Testis (tissue), 3 donors: ENCODE results near the gene SAMHD1. TPM values are rescaled to one million over a fixed set of nuclear protein-coding genes. Genes with fewer than 3 reads are reported as not detected.

Experiments
- DNase-seq: peaks from one replicate; pipeline ENCODE4 v3.0.0-alpha.2; 2019
- H3K27ac ChIP-seq, 2 donors: fragments of 200-600 bp; sonication (generic); one replicate each; pipeline ENCODE4 v1.5.1; 2019
- H3K27me3 ChIP-seq: fragments of 200-600 bp; sonication (generic); one replicate; pipeline ENCODE4 v1.5.1; 2019
- H3K36me3 ChIP-seq: fragments of 200-600 bp; sonication (generic); one replicate; pipeline ENCODE4 v1.5.1; 2017; ENCODE audit warnings: low read depth; ENCODE audit errors: missing control alignments
- H3K4me1 ChIP-seq: fragments of 200-600 bp; sonication (generic); one replicate; pipeline ENCODE4 v1.5.1; 2019
- H3K4me3 ChIP-seq, 2 donors: fragments of 200-600 bp; sonication (generic); one replicate each; pipeline ENCODE4 v1.5.1; 2017 to 2019
- H3K9me3 ChIP-seq: fragments of 200-600 bp; sonication (generic); one replicate; pipeline ENCODE4 v1.5.1; 2017
- CTCF ChIP-seq, 3 experiments: fragments of 450-650 bp in 2 of 3; fragments of 200-600 bp in 1 of 3; sonication (generic) in 1 of 3; IDR thresholded peaks; one replicate each; pipeline ENCODE4 v1.5.1; 2016 to 2019; ENCODE audit warnings: antibody characterized with exemption in 3 of 3, mild to moderate bottlenecking in 2 of 3, moderate library complexity in 1 of 3
- POLR2A ChIP-seq: fragments of 450-650 bp; IDR thresholded peaks from one replicate; pipeline ENCODE4 v1.6.1; 2017; ENCODE audit warnings: antibody characterized with exemption, mild to moderate bottlenecking, moderate library complexity
- WGBS, 2 donors: methylation state at CpG; one replicate each; pipeline ENCODE4 v1.1.5; 2018; 5-methylcytosine and 5-hydroxymethylcytosine counted together
- intact Hi-C: fragments of 100-400 bp; cut with DNase I; formaldehyde crosslinking; loops from one replicate; pipeline ENCODE4 v1.15.1; 2023; ENCODE audit warnings: low total_unique reads
- polyA plus RNA-seq: library from polyadenylated mRNA; stranded (reverse); fragments of 350-450 nt; fragmentation: Illumina TruSeq; extraction: RNeasy Lipid Tissue Mini Kit (QIAGEN cat#74804); gene quantifications from one replicate; pipeline ENCODE4 v1.2.3, GENCODE V29; 2014; ENCODE audit warnings: low read depth, low replicate concordance; ENCODE audit not compliant: insufficient read depth
- total RNA-seq, 2 donors: library from RNA; depleted of rRNA; stranded (reverse); fragments of >200 nt; gene quantifications; one replicate each; pipeline ENCODE4 v1.2.3, GENCODE V29; 2016

SAMHD1 gene
- total and polyA plus RNA-seq, 3 donors from 2014 or later = 38.7 to 79.0 (median 61.9) TPM

GRCh38 chr20:36926653-36927200 is 24.8 kb downstream of the SAMHD1 start:
- Histone ChIP-seq H3K27me3 (no peaks in the 10 kb centered on the region), H3K4me3 (no peak overlapping the region), H3K9me3 (no peaks in the 10 kb centered on the region), H3K36me3 (no peaks in the 10 kb centered on the region), H3K27ac (no peak overlapping the region), H3K4me1 (peaks cover 7% of the 10 kb centered on the region)
- no peak for TF ChIP-seq POLR2A
- TF ChIP-seq CTCF (IDR thresholded peaks at IDR 0.05) = no peak
- DNase-seq = no peak
- intact Hi-C loops = no loop called here
- WGBS, 2 donors = 87 to 91% methylated on average over 6 of the region's 6 CpGs

DNA sequence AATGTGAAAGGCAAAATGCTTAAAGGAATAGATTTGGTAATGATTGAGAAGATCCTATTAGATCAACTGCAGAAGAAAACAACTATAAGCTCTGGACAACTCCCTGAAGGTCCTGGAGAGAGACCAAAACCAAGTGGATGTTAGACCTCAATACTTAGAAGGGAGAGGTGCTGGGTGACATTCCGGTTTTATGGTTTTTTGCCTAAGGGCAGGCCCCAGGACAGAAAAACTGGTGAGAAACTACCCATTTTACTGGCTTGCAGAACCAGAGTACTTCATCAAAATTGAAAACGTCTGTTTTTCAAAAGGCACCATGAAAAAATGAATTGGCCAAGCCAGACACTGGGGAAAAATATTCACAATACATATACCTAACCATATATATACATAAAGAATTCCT is 26.3 kb downstream of the SAMHD1 start:
- no peak overlapping the region for H3K27ac ChIP-seq
- H3K4me3 ChIP-seq = no peak overlapping the region
- H3K27me3 ChIP-seq = no peaks in the 10 kb centered on the region
- TF ChIP-seq CTCF (IDR thresholded peaks at IDR 0.05) (no peak), POLR2A (no peak)
- WGBS, 2 donors = 74 to 84% methylated on average over 2 of the region's 2 CpGs
- H3K36me3 ChIP-seq = no peaks in the 10 kb centered on the region
- DNase-seq = no peak
- H3K4me1 ChIP-seq = no peaks in the 10 kb centered on the region
- intact Hi-C loops = no loop called here
- H3K9me3 ChIP-seq = no peaks in the 10 kb centered on the region

GRCh38 chr20:36924167-36925045 is 27.1 kb downstream of the SAMHD1 start:
- Histone ChIP-seq H3K27me3 (no peaks in the 10 kb centered on the region), H3K27ac (no peak overlapping the region), H3K4me3 (no peak overlapping the region), H3K36me3 (no peaks in the 10 kb centered on the region), H3K4me1 (no peaks in the 10 kb centered on the region), H3K9me3 (no peaks in the 10 kb centered on the region)
- no peak for TF ChIP-seq CTCF (IDR thresholded peaks at IDR 0.05)
- TF ChIP-seq POLR2A = no peak
- WGBS, 2 donors = 84 to 85% methylated on average over 9 of the region's 9 CpGs
- intact Hi-C loops = no loop called here
- DNase-seq = no peak

- H3K36me3 ChIP-seq = no peaks in the 10 kb centered on the region
These were observed 31.2 kb downstream of the SAMHD1 start for GRCh38 chr20:36920334-36920730.

More at GRCh38 chr20:36920334-36920730, 31.2 kb downstream of the SAMHD1 start:
- intact Hi-C loops = no loop called here
- no peak for DNase-seq
- no peak for TF ChIP-seq POLR2A
- no peak for TF ChIP-seq CTCF (IDR thresholded peaks at IDR 0.05)
- Histone ChIP-seq H3K27me3 (no peaks in the 10 kb centered on the region), H3K27ac (no peak overlapping the region), H3K4me3 (no peak overlapping the region), H3K9me3 (no peaks in the 10 kb centered on the region), H3K4me1 (no peaks in the 10 kb centered on the region)
- 81 to 87% methylated on average over 7 to 8 of the region's 8 CpGs for WGBS, 2 donors
